NCI-H2196 treated with DMSO at 0.1 percent for 48 hours (cell line): ENCODE measurements around the gene CORO2A.
"Not testable (repeated sequence)": the region's sequence is repeated elsewhere in the genome, so short reads cannot be mapped to it uniquely, and the experiment has no call there.

Source experiments
- DNase-seq: peaks from one replicate; lab custom pipeline; 2025; ENCODE audit not compliant: unreplicated experiment; lab: John Stamatoyannopoulos, UW

Gene CORO2A

GRCh38 chr9:98191671-98192502 is 550 bp downstream of the CORO2A start:
- DNase-seq, result no peak

- no peak for DNase-seq
Observed at GRCh38 chr9:98191181-98191608, 1.2 kb downstream of the CORO2A start.

- no peak for DNase-seq
Observed at GRCh38 chr9:98190757-98191105, 1.7 kb downstream of the CORO2A start.

- DNase-seq, result no peak
Observed at GRCh38 chr9:98189412-98189811, 3.0 kb downstream of the CORO2A start.

DNA sequence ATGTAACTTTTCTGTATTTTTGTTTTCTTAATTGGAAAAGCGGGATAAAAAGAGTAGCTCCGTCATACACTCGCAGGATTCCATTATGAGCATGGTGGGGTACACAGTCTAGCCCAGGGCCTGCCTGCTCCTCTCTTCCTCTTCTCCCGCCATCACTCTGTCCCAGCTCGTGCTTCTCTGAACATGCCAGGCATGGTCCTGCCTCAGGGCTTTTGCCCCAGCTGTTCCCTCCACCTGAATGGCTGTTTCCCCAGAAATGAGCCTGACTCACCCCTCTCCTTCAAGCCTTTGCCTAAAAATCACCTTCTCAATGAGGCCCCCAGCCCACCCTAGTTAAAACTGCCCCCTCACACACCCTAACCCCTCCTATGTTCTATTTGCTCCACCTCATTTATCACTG is 4.5 kb downstream of the CORO2A start:
- no peak for DNase-seq

DNA sequence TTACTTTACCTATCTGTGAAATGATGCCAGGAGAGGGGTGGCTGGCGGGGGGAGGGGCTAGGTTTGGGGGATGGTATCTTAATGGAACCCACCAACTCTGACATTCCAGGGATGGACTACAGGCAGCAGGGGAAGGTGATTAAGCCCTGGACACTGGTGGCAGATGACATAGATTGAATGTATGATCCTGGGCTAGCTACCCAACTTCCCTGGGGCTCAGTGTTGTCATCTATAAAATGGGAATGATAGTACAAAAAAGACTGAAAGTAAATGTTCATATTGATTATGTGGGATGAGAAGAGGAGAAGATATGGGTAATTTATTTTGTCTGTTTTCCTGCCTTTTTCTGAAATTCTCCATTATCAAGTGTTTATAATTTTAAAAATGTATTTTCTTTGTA is 6.2 kb downstream of the CORO2A start:
- DNase-seq, result no peak

GRCh38 chr9:98185611-98186171 is 6.7 kb downstream of the CORO2A start:
- DNase-seq, result no peak

DNA sequence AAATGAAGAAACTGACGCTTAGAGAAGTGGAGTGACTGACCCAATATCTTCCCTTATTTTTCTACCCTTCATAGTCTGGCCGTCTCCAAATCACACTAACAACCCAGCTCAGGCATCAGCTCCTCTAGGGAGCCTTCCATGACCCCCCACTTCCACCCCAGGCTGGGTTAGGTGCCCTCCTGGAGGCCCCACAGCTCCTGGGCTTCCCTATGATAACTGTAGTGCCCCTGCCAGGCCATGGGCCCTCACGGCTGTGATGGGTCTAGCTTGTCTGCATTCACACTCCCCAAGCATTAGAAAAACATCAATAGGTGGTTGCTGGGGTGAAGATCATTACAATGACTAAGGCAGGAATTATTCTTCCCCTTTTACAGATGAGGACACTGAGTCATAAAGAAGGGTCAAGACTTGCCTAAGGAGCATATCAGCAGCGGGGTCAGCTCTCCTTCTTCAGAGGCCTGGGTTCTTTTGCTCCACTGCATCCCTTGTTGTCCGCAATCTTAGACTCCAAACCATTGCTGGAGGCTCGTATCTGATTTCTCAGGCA is 7.3 kb downstream of the CORO2A start:
- DNase-seq, result no peak

- DNase-seq, result no peak
Observed at GRCh38 chr9:98184326-98184725, 8.1 kb downstream of the CORO2A start.

DNA sequence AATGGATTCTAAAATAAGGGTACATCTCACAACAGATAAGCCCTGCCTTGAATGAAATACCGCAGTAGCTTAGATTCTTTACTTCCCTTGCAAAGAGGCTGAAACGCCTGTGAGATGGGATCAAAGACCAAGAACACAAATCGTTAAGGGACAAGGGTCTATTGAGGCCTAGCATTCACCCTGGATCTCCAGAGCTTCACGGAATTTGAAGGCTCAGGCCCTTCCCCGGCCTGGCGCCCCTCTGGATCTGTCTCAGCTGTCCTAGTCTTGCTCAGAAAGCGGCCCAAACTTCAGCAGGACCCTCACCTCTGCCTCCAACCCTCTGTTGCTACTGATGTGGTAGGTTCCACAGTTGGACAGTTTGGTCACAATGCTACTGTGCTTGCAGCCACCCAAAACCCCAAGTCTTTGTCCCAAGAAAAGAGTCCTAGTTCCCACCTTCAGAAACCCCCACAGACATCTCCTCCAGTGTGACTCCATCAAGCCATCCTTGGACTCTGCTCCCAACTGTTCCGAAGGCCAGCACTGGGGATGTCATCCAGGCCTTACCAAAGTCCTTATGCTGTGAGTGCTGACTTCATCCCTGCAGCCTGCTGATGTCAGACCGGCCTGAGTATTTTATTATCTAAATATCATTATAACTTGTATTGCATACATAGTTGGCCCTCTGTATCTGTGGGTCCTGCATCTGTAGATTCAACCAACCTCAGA is 9.4 kb downstream of the CORO2A start:
- no peak for DNase-seq

- no peak for DNase-seq
Observed at GRCh38 chr9:98182069-98182820, 10.2 kb downstream of the CORO2A start.

DNA sequence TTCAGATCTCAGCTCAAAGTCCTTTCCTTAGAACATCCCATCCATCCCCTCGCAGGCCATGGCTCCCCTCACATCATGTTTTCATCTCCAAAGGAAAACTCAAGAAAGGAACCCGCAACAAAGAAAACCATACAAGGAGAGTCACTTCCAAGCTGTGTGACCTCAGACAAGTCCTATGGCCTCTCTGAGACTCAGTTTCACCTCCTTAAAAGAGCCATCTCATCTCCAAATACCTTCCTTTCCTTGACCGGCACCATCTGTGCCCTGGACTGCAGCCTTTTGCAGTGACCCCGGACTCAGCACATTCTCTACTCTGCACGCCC is 10.7 kb downstream of the CORO2A start:
- no peak for DNase-seq

DNA sequence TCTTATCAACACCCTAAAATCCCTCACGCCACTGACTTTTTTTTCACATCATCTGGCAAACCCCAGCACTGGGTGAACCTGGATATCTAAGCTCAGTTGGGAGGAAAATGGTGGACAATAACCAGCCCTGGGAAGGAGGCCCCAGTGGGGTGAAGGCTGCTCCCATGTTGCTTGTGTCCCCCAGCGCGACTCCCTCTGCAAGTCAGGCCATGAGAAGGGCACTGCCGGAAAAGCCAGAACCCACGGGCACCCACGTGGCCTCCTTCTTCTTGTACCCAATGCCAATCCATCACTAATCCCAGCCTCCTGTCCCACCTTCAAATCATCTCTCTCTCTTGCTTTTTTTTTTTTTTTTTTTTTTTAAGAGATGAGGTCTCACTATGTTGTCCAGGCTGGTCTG is 11.4 kb downstream of the CORO2A start:
- no peak for DNase-seq

DNA sequence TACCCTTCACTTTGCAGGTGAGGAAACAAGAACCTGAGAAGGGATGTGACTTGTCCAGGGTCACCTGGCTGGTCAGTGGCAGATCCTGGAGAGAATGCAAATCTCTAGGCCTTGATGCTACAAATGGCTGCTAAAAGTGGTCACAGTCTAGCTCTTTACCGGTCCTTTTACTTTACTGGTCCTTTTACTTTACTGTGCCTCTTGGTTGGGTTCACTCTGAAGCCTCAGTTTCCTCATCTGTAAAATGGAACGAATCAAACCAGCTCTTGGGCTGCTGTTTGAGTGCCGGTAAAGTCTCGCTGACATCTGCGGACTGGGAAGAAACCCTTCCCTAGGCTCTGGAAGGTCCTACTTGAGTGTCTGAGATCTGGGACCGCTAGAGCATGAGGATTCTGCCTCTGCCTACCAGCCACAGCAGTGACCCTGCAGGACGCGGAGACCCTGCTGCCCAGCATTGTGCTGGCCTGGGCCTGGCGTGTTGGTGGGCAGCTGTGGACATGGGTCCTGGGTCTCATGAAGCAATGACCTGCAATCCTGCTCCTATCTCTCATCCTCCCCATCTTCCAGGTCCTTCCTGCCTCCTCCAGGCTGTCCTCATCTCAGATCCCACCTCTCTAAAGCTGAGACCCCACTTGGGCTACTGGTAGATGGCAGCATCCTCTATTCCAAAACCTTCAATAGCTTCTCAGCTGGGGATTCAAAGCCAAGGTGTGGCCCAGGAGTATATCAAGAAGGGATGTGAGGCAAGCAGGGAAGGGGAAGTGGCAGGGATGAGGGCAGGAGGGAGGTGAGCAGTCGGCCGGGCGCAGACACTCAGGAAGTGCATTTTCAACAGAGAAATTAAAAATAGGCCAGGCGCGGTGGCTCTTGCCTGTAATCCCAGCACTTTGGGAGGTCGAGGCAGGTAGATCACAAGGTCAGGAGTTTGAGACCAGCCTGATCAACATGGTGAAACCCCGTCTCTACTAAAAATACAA is 13.3 kb downstream of the CORO2A start:
- DNase-seq, result no peak

DNA sequence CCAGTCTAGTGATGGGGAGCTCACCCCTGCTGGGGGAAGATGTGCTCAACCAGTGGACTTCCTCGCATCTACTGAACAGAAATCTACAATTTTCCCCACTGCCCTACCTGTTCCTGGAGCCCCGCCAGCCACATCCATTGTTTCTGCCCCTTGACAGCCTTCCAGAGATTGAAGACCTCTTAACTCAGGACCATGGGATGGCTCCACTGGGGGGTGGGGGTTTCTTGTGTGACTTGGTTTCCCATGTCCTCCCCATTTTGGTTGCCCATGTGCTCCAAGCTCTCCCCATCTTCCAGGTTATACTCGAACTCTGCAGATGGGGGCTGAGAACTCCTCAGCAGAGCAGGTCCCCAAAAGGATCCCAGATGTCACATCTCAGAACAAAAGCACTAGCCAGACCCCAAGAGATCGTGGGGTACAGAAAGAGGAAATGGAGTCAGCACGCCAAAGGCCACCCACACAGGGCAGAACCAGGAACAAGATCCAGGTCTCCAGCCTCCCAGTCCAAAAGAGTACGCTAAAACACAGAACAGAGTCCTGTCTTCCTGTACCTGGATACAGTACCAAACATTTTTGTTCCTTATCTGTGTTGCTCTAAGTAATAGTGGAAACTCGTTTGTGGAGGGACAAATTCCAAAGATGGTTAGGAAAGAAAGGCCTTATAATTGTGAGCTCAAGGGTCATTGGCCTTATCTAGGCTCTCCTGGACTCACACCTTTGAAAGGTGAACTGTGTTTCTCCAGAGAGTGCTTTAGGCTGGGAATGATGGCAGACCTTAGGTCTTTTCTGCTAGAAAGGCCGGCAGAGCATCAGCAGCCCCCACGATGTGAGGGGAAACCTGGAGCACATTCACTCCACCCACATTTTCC is 15.8 kb downstream of the CORO2A start:
- no peak for DNase-seq

DNA sequence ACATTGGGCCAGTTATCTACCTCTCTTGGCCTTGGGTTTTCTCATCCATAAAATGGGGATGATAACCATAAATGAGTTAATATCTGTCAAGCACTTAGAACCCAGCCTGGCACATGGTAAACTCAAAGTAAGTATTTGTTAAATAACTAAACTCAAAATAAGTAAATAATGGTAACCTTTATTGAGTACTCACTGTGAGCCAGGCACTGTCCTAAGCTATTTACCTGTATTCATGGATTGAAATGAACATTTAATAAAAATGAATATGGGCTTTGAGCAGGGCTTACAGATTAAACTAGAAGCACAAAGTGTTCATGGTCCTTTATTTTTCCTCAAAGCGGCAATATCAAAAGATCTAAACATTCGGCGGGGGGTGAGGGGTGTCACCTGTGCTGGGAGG is 16.7 kb downstream of the CORO2A start:
- no peak for DNase-seq

- DNase-seq, result no peak
Observed at GRCh38 chr9:98175028-98175569, 17.3 kb downstream of the CORO2A start.

DNA sequence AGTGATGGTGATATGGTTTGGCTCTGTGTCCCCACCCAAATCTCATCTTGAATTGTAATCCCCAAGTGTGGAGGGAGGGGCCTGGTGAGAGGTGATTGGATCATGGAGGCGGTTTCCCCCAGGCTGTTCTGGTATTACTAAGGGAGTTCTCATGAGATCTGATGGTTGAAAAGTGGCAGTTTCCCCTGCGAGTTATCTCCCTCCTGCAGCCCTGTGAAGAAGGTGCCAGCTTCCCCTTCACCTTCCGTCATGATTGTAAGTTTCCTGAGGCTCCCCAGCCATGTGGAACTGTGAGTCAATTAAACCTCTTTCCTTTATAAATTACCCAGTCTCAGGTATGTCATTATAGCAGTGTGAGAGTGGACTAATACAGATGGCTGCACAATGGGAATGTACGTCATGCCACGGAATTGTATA is 17.9 kb downstream of the CORO2A start:
- not testable (repeated sequence) for DNase-seq

DNA sequence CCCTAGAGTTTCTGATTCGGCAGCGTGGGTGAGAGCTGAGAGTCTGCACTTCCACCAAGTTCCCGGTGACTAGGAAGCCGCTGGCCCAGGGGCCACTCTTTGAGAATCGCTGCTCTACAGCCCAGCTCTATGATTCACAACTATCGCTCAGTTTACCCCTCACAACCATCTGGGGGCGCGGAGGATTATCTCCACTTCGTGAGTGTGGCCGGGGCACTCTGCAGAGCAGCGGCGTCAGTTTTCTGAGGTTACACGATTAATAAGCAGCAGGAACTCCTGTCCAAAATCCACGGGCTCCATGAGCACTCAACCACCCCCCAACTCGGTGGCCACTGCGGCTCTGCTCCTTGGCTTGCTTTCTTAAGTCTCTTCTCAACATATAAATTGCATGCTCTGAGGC is 19.3 kb downstream of the CORO2A start:
- DNase-seq, result no peak
